ENCODE measurements around the gene TNNT1.

- TF ChIP-seq CTCF (IDR thresholded peaks at IDR 0.05; ENCODE audit: poor library complexity) (no peak), EZH2 (IDR thresholded peaks at IDR 0.05; ENCODE audit: borderline replicate concordance) (no peak)
These were observed 48.5 kb upstream of the TNNT1 start for GRCh38 chr19:55197528-55197927.
